Esophagus (tissue), 2 donors: ENCODE results near the gene NXPH4. TPM values are rescaled to one million over a fixed set of nuclear protein-coding genes. Genes with fewer than 3 reads are reported as not detected.

Experiments used
- H3K27ac ChIP-seq, 2 donors: one replicate each; pipeline ENCODE4 v1.5.1; 2013; ENCODE audit warnings: low read depth in 2 of 2, mild to moderate bottlenecking in 2 of 2, inconsistent platforms in 1 of 2, low read length in 1 of 2, moderate library complexity in 1 of 2
- H3K27me3 ChIP-seq, 2 donors: one replicate each; pipeline ENCODE4 v1.6.1; 2013; ENCODE audit warnings: low read length in 2 of 2, control low read depth in 1 of 2, mild to moderate bottlenecking in 1 of 2; ENCODE audit not compliant: insufficient read depth in 2 of 2, control insufficient read depth in 1 of 2
- H3K36me3 ChIP-seq, 2 donors: one replicate each; pipeline ENCODE4 v1.6.1; 2013; ENCODE audit warnings: low read length in 1 of 2; ENCODE audit not compliant: control insufficient read depth in 2 of 2, insufficient read depth in 2 of 2
- H3K4me1 ChIP-seq, 2 donors: one replicate each; pipeline ENCODE4 v1.6.1; 2013; ENCODE audit warnings: low read length in 1 of 2; ENCODE audit not compliant: control insufficient read depth in 2 of 2, insufficient read depth in 2 of 2
- H3K4me3 ChIP-seq, 2 donors: one replicate each; pipeline ENCODE4 v1.5.1; 2013; ENCODE audit warnings: low read length in 2 of 2, mild to moderate bottlenecking in 2 of 2, low read depth in 1 of 2, moderate library complexity in 1 of 2
- H3K9me3 ChIP-seq, 2 donors: one replicate each; pipeline ENCODE4 v1.6.1; 2013; ENCODE audit warnings: mild to moderate bottlenecking in 2 of 2, low read depth in 1 of 2, low read length in 1 of 2, moderate library complexity in 1 of 2; ENCODE audit not compliant: control insufficient read depth in 2 of 2, insufficient read depth in 1 of 2
- WGBS, 2 donors: extraction: QIAGEN DNeasy Blood & Tissue Kit; methylation state at CpG; one replicate each; pipeline ENCODE4 v1.1.7; 2013; 5-methylcytosine and 5-hydroxymethylcytosine counted together
- polyA plus RNA-seq, 2 donors: library from polyadenylated mRNA; stranded (reverse); fragments of 200-250 nt; gene quantifications; one replicate each; pipeline ENCODE4 v1.2.3, GENCODE V29; 2013
- donor health status: healthy with polysubstance abuse.
- donor health status: Bipolar disorder and iron deficiency.

NXPH4 gene
- polyA plus RNA-seq, 2 donors = 0.73 to 1.3 TPM

DNA sequence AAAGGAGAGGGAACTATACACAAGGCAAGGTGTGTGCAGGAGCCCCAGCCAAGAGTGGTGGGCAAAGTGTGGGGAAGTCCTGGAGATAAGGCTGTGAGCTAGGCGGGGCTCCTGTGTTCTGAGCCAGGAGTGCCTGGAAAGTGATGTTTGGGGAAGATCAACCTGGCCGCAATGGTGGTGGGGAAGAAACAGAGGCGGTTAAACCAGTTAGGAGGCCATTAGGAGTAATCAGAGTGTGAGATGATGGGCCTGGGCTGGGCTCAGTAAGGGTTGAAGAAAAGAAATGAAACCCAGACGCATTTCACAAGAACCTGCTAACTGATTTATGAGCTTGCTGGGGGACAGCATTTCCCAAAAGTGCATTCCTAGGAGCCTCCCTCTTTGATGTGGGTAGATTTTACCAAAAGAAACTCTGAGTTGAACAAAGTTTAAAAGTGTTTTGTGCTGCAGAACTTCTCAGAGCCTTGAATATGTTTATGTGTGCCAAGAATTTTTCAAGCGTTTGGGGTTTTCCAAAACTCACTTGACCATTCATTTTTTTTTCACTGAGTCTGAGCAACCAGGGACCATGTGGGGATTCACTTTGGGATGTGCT lies 34.9 kb upstream of the NXPH4 start:
- H3K4me1 ChIP-seq = peaks cover 4 to 14% of the 10 kb centered on the region in 2 donors
- no peaks in the 10 kb centered on the region for H3K27me3 ChIP-seq
- peak overlapping the region; percentile 26 to 86 for H3K27ac ChIP-seq
- H3K36me3 ChIP-seq = peaks cover 0 to 72% of the 10 kb centered on the region in 2 donors
- no peaks in the 10 kb centered on the region for H3K9me3 ChIP-seq
- WGBS, 2 donors = 56 to 63% methylated on average over 5 of the region's 5 CpGs
- no peak overlapping the region for H3K4me3 ChIP-seq

DNA sequence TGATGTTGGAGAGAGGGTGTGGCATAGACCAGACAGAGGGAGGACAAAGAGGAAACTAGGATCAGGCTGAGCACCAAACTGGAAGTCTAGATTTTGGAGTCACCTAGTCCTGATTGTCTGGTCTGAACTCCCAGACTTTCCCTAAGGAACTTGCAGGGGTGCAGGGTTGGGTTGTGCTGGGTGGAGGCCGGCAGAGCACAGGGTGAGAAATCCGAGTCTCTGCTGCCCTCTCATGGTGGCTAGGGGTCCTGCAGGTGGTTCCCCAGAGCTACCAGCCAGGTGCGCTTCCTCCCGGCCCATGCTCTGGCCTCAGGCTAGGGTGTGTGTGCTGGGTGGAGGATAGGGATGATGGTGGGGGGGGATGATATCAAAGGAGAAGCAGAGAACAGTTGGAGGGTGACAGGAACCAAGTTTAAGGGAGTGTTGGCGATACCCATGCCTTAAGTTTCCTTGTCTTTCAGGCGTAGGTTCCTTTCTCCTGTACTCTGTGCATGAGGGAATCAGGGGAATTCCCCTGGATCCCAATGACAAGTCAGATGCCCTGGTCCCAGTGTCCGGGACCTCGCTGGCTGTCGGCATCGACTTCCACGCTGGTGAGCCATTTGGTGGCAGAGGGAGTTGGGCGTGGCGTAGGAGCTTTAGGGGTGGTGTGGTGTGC lies 33.5 kb upstream of the NXPH4 start:
- Histone ChIP-seq H3K36me3 (peaks cover 3 to 79% of the 10 kb centered on the region in 2 donors), H3K4me3 (no peak overlapping the region), H3K9me3 (no peaks in the 10 kb centered on the region), H3K27me3 (no peaks in the 10 kb centered on the region), H3K4me1 (peaks cover 0 to 7% of the 10 kb centered on the region in 2 donors), H3K27ac (no peak overlapping the region)
- 35 to 44% methylated on average over 13 of the region's 13 CpGs for WGBS, 2 donors

GRCh38 chr12:57183939-57184725 lies 32.5 kb upstream of the NXPH4 start:
- no peaks in the 10 kb centered on the region for H3K27me3 ChIP-seq
- peaks cover 0 to 7% of the 10 kb centered on the region in 2 donors for H3K4me1 ChIP-seq
- no peak overlapping the region for H3K4me3 ChIP-seq
- peaks cover 3 to 79% of the 10 kb centered on the region in 2 donors for H3K36me3 ChIP-seq
- WGBS, 2 donors = 92 to 93% methylated on average over 20 to 22 of the region's 22 CpGs
- H3K9me3 ChIP-seq = no peaks in the 10 kb centered on the region
- no peak overlapping the region for H3K27ac ChIP-seq

- Histone ChIP-seq H3K4me3 (no peak overlapping the region), H3K27ac (no peak overlapping the region), H3K9me3 (no peaks in the 10 kb centered on the region), H3K36me3 (peaks cover 3 to 77% of the 10 kb centered on the region in 2 donors), H3K27me3 (no peaks in the 10 kb centered on the region), H3K4me1 (peaks cover 0 to 7% of the 10 kb centered on the region in 2 donors)
- 89 to 92% methylated on average over 23 to 25 of the region's 25 CpGs for WGBS, 2 donors
These were observed 31.2 kb upstream of the NXPH4 start for GRCh38 chr12:57185403-57185802.

- WGBS, 2 donors = 87 to 88% methylated on average over 12 of the region's 12 CpGs
- Histone ChIP-seq H3K36me3 (peaks cover 3 to 77% of the 10 kb centered on the region in 2 donors), H3K4me1 (peaks cover 0 to 5% of the 10 kb centered on the region in 2 donors), H3K9me3 (no peaks in the 10 kb centered on the region), H3K27ac (no peak overlapping the region), H3K27me3 (no peaks in the 10 kb centered on the region), H3K4me3 (no peak overlapping the region)
These were observed 30.6 kb upstream of the NXPH4 start for GRCh38 chr12:57185906-57186508.

GRCh38 chr12:57187222-57188089 lies 29.1 kb upstream of the NXPH4 start:
- Histone ChIP-seq H3K27me3 (no peaks in the 10 kb centered on the region), H3K4me3 (no peak overlapping the region), H3K4me1 (no peaks in the 10 kb centered on the region), H3K36me3 (peaks cover 6 to 88% of the 10 kb centered on the region in 2 donors), H3K9me3 (no peaks in the 10 kb centered on the region), H3K27ac (no peak overlapping the region)
- WGBS, 2 donors = 70 to 73% methylated on average over 21 of the region's 21 CpGs

DNA sequence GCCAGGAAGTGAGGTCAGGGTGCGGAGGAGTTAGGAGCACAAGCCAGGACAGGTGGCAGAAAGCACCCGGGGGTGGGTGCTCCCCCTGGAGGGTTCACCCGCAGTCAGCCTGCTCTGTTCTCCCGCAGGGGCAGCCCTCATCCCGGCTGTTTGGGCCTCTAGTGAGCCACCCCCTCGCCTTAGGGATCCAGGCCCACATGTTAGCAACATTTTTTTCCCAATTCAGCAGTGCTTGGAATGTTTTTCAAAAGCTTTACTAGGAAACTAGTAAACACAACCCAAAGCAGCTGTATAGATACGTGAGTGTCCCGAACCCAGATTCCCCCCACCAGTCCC lies 28.5 kb upstream of the NXPH4 start:
- Histone ChIP-seq H3K36me3 (peaks cover 9 to 93% of the 10 kb centered on the region in 2 donors), H3K4me1 (no peaks in the 10 kb centered on the region), H3K9me3 (no peaks in the 10 kb centered on the region), H3K4me3 (no peak overlapping the region), H3K27me3 (no peaks in the 10 kb centered on the region), H3K27ac (no peak overlapping the region)
- WGBS, 2 donors = 59 to 65% methylated on average over 8 of the region's 8 CpGs

DNA sequence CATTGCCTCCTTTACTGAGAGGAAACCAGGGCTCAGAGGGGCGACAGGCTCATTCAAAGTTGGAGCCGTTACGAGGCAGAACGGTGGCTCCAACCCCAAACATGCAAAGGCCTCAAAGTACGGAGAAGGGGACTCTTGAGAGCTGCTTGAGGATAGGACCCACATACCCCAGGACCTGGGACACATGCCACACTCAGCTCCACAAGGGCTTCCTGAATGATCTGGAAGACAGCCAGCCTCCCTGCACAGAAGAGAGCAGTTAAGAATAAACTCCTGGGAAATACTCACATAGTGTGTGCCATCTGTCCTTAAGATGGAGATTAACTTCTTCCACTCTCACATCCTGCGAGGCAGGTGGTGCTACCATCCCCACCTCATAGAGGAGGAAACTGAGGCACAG lies 26.6 kb upstream of the NXPH4 start:
- Histone ChIP-seq H3K36me3 (peaks cover 27 to 93% of the 10 kb centered on the region in 2 donors), H3K27ac (no peak overlapping the region), H3K4me3 (no peak overlapping the region), H3K9me3 (no peaks in the 10 kb centered on the region), H3K4me1 (no peaks in the 10 kb centered on the region), H3K27me3 (no peaks in the 10 kb centered on the region)
- 75 to 83% methylated on average over 6 of the region's 6 CpGs for WGBS, 2 donors

- Histone ChIP-seq H3K27me3 (no peaks in the 10 kb centered on the region), H3K4me3 (no peak overlapping the region), H3K4me1 (no peaks in the 10 kb centered on the region), H3K27ac (no peak overlapping the region), H3K36me3 (peaks cover 30 to 94% of the 10 kb centered on the region in 2 donors), H3K9me3 (no peaks in the 10 kb centered on the region)
- 93 to 94% methylated on average over 23 of the region's 23 CpGs for WGBS, 2 donors
These were observed 25.8 kb upstream of the NXPH4 start for GRCh38 chr12:57190821-57191220.
